ENCODE measurements around the gene C10orf90.

DNA sequence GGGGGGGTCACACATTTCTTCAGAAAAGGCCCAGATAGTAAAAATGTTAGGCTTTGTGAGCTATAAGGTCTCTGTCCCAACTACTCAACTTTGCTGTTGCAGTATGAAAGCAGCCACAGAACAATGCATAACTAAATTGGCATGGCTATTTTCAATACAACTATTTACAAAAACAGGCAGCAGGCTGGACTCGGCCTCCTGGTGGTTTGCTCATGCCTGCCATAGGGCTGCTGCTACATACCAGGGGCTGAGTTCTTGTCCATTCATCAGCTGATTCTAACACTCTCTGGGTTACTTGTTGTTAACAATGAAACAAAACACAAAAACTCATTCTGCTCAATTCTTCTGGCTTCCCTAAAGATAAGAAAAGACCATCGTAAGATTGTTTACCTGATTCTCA is 172.8 kb downstream of the C10orf90 start:
- TF ChIP-seq, protein P1, sequence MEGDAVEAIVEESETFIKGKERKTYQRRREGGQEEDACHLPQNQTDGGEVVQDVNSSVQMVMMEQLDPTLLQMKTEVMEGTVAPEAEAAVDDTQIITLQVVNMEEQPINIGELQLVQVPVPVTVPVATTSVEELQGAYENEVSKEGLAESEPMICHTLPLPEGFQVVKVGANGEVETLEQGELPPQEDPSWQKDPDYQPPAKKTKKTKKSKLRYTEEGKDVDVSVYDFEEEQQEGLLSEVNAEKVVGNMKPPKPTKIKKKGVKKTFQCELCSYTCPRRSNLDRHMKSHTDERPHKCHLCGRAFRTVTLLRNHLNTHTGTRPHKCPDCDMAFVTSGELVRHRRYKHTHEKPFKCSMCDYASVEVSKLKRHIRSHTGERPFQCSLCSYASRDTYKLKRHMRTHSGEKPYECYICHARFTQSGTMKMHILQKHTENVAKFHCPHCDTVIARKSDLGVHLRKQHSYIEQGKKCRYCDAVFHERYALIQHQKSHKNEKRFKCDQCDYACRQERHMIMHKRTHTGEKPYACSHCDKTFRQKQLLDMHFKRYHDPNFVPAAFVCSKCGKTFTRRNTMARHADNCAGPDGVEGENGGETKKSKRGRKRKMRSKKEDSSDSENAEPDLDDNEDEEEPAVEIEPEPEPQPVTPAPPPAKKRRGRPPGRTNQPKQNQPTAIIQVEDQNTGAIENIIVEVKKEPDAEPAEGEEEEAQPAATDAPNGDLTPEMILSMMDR (conservative IDR thresholded peaks at IDR 0.05), result no peak
- TF ChIP-seq EZH2 (IDR thresholded peaks at IDR 0.05; ENCODE audit: low read depth), result no peak

All from PC-9 (cell line).